Skeletal muscle satellite cell (primary cell): ENCODE measurements around the gene CACNA1D.

Experiments
- H3K27me3 ChIP-seq: 2 replicates; pipeline ENCODE4 v1.7.0; 2013; ENCODE audit warnings: low read length; ENCODE audit not compliant: control insufficient read depth, insufficient read depth
- H3K36me3 ChIP-seq: 2 replicates; pipeline ENCODE4 v1.7.0; 2013; ENCODE audit warnings: mild to moderate bottlenecking, control low read depth, low read length; ENCODE audit not compliant: insufficient read depth
- H3K4me1 ChIP-seq: 2 replicates; pipeline ENCODE4 v1.7.0; 2013; ENCODE audit warnings: low read length; ENCODE audit not compliant: control insufficient read depth, insufficient read depth
- H3K4me2 ChIP-seq: 2 replicates; pipeline ENCODE4 v1.7.0; 2013; ENCODE audit warnings: mild to moderate bottlenecking, low read length
- H3K4me3 ChIP-seq: 2 replicates; pipeline ENCODE4 v1.7.0; 2013; ENCODE audit warnings: low read length
- H3K9ac ChIP-seq: 2 replicates; pipeline ENCODE4 v1.7.0; 2013; ENCODE audit warnings: mild to moderate bottlenecking, low read depth, low read length, moderate library complexity
- H3K9me3 ChIP-seq: replicated peaks from 2 replicates; pipeline ENCODE4 v1.7.0; 2013; ENCODE audit warnings: mild to moderate bottlenecking, control low read depth, low read length

Gene CACNA1D

DNA sequence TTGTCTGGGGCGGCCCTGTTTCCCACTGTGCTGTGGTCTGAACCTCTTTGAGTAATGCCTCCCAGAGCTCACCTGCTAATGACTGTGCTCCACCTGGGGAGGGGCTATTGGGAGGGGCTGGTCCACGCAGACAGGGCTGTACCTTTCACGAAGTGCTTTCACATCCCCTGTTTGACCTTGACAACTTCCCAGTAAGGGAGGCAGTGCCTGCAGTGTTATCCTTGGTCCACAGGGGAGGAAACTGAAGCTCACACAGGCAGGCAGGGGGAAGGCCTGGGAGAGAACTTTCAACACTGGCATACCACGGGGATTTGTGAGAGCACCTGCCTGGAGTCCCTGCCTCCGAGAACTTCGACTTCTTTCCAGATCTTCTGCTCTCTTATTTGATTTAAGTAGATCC is 91.2 kb downstream of the CACNA1D start:
- H3K9me3 ChIP-seq = no peaks in the 10 kb centered on the region
- H3K36me3 ChIP-seq = no peaks in the 10 kb centered on the region
- H3K4me2 ChIP-seq = no peak overlapping the region
- H3K27me3 ChIP-seq = peaks cover 24% of the 10 kb centered on the region
- no peaks in the 10 kb centered on the region for H3K4me1 ChIP-seq
- no peak overlapping the region for H3K4me3 ChIP-seq
- H3K9ac ChIP-seq = no peak overlapping the region

DNA sequence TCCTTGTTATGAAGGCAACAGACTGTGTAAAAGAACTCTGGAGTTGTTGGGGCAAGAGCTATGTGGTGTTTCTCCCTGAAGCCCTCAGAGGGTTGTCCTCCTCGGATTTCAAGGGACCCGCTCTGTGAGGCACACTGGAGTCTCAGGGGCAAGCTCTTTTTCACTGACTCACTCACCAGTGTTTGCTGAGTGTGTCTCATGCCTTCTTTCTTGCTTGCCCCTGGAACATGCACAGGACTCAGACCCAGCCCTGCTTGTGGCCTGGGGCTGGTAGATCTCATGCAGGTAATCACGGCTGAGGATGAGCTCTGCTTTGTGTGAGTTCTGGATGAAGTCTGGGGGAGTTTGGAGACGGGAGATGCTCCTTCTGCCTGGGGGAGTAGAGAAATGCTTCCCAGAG is 93.7 kb downstream of the CACNA1D start:
- Histone ChIP-seq H3K4me2 (no peak overlapping the region), H3K4me1 (no peaks in the 10 kb centered on the region), H3K36me3 (no peaks in the 10 kb centered on the region), H3K4me3 (no peak overlapping the region), H3K9ac (no peak overlapping the region), H3K27me3 (peaks cover 19% of the 10 kb centered on the region), H3K9me3 (no peaks in the 10 kb centered on the region)

DNA sequence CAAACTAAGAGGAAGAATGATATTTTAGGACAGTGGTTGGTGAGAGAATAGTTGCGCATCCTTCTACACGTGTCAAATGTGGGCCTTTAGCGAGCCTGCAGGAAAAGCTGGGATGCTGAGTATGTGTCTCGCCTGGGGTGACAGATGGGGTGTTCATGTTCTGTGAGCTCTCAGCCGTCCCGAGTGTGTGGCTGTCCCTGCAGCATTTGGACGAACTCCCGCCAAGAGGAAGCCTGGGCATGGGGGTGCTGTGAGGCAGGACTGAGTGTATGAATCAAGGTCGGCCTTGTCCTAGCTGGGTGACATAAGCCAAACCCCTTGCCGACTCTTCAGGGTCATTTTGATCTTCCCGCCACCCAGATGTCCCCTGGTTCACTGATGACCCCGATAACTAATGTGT is 94.8 kb downstream of the CACNA1D start:
- Histone ChIP-seq H3K36me3 (no peaks in the 10 kb centered on the region), H3K4me1 (no peaks in the 10 kb centered on the region), H3K4me3 (no peak overlapping the region), H3K4me2 (no peak overlapping the region), H3K9ac (no peak overlapping the region), H3K27me3 (peaks cover 12% of the 10 kb centered on the region), H3K9me3 (no peaks in the 10 kb centered on the region)

DNA sequence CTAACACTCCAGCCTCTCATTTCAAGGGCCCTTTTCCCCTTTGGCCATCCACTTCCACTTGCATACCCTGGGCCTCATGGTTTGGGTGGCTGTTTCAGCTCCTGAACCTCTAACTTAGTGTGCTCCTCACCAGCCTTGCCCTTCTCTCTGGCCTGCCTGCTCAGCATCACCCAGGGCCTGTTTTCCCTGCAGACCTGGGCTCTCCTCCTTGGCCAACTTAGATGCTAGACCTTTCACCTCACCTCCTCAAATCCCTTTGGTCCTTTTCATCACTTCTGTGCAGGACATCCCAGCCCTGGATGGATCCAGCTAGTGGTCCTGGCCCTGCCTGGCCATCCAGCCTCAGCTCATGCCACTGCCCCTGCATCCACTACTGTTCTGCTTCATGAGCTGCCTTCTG is 95.4 kb downstream of the CACNA1D start:
- no peak overlapping the region for H3K9ac ChIP-seq
- H3K4me1 ChIP-seq = no peaks in the 10 kb centered on the region
- H3K27me3 ChIP-seq = peaks cover 8% of the 10 kb centered on the region
- H3K4me2 ChIP-seq = no peak overlapping the region
- no peaks in the 10 kb centered on the region for H3K36me3 ChIP-seq
- H3K4me3 ChIP-seq = no peak overlapping the region
- H3K9me3 ChIP-seq = no peaks in the 10 kb centered on the region

DNA sequence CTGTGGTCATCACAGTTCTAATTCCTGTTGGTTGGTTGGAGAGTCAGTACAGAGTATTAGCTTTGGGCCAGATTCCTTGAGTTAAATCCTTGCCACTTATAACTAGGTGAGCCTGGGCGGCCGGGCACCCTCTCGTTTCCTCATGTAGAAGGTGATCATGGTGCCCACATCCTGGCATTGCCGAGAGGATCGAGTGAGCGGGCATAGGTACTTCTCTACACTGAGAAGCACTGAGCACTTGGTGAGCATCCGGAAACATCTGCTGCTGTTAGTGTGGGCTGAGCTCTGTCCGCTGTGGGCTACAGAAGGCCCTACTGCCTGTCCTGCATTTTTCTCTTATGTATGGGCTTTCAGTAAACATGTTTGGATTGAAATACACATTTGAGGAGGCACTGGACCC is 96.2 kb downstream of the CACNA1D start:
- Histone ChIP-seq H3K4me2 (no peak overlapping the region), H3K9ac (no peak overlapping the region), H3K36me3 (no peaks in the 10 kb centered on the region), H3K9me3 (no peaks in the 10 kb centered on the region), H3K4me3 (no peak overlapping the region), H3K27me3 (peaks cover 8% of the 10 kb centered on the region), H3K4me1 (no peaks in the 10 kb centered on the region)

DNA sequence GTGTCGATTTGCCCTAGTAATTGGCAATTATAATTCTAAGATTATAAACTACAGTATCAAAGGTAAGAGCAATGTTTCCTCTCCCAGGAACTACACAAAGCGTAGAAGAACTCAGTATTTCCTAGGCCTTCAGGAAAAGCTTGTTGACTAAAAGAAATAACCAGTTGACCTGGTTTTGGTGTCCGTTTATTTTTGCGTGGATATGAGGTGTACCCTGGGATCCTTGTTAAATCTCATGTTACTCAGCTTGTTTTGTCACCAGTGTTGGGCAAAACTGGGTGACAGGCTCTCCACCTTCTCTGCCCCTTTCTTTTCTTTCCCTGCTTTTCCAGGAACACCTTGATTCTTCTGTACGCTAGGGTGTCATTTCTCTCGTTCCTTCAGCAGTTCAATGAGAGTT is 97.2 kb downstream of the CACNA1D start:
- Histone ChIP-seq H3K4me2 (no peak overlapping the region), H3K9me3 (no peaks in the 10 kb centered on the region), H3K4me1 (no peaks in the 10 kb centered on the region), H3K9ac (no peak overlapping the region), H3K36me3 (no peaks in the 10 kb centered on the region), H3K27me3 (peaks cover 8% of the 10 kb centered on the region), H3K4me3 (no peak overlapping the region)

DNA sequence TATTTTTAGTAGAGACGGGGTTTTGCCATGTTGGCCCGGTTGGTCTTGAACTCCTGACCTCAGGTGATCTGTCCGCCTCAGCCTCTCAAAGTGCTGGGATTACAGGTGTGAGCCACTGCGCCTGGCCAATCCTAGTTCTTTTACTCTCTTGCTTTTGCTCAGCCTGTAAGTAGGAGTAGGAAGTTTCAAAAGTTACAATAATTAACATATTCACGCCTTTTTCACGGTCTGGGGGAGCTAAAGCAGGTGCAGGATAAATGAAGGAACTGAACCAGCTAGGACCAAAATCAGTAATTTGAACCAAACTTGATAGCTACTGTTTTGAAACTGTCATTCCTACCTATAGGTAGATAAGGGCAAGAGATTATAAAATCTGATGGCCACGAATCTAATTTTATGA is 98.5 kb downstream of the CACNA1D start:
- no peak overlapping the region for H3K4me3 ChIP-seq
- no peaks in the 10 kb centered on the region for H3K36me3 ChIP-seq
- no peaks in the 10 kb centered on the region for H3K9me3 ChIP-seq
- H3K9ac ChIP-seq = no peak overlapping the region
- peaks cover 8% of the 10 kb centered on the region for H3K27me3 ChIP-seq
- no peak overlapping the region for H3K4me2 ChIP-seq
- H3K4me1 ChIP-seq = no peaks in the 10 kb centered on the region

DNA sequence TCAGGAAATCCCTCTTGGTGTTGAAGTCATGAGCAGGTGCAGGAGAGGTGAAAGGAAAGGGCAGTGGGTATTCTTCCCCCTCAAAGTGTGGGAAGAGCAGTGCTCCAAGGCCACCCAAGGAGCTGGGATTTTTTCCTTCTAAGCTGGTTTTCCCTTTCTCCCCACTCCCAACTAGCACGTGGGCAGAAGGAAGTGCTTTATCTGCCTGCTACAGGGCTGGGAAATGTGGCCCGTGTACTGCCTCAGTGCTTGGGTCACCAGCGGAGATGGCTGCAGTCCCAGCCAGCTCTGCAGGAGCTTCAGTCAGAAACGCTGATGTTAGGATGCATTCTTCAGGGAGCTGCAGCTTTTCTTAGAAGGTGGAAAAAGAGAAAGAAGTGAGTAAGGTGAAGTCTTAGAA is 99.2 kb downstream of the CACNA1D start:
- Histone ChIP-seq H3K4me1 (no peaks in the 10 kb centered on the region), H3K4me2 (no peak overlapping the region), H3K9me3 (no peaks in the 10 kb centered on the region), H3K4me3 (no peak overlapping the region), H3K27me3 (peaks cover 5% of the 10 kb centered on the region), H3K36me3 (no peaks in the 10 kb centered on the region), H3K9ac (no peak overlapping the region)

DNA sequence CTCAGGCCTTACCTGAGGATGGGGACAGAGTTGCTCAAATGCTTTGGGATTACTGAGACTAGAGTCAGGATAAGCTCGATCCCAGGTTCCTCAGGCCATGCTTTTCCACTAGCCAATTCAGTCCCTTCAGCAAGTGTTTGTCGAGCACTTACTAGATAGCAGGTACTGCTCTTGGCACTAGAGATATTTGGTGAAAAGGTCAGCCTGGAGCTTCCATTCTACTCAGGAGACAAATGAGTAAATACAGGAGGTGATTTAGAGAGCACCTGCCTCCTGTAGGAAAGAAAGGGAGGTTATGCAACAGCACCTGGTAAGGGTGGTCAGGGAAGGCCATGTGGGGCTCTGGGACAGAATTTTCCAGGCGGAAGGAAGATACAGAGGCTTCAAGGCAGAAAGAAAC is 99.9 kb downstream of the CACNA1D start:
- H3K4me2 ChIP-seq = no peak overlapping the region
- no peaks in the 10 kb centered on the region for H3K36me3 ChIP-seq
- H3K9me3 ChIP-seq = no peaks in the 10 kb centered on the region
- H3K4me1 ChIP-seq = no peaks in the 10 kb centered on the region
- H3K9ac ChIP-seq = no peak overlapping the region
- H3K4me3 ChIP-seq = no peak overlapping the region
- H3K27me3 ChIP-seq = peaks cover 5% of the 10 kb centered on the region

DNA sequence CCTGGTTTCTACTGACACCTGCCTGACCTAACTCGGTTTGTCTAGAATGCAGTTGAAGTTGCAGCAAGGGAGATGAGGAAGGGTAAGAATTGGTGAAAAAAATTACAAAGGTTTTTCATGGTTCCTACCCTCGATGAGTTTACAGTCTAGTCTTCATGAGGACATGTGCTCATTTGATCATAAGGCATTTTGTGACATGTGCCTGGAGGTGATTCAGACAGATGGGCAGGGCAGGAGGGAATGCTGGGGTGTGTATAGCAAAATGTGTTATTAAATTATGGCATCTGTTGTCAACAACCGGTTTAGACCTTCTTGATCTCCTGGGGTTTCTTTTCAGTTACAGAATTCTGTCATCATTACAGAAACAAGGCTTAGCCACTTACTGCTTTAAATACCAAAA is 101.2 kb downstream of the CACNA1D start:
- Histone ChIP-seq H3K36me3 (no peaks in the 10 kb centered on the region), H3K4me3 (no peak overlapping the region), H3K27me3 (no peaks in the 10 kb centered on the region), H3K4me2 (no peak overlapping the region), H3K9me3 (no peaks in the 10 kb centered on the region), H3K9ac (no peak overlapping the region), H3K4me1 (no peaks in the 10 kb centered on the region)

DNA sequence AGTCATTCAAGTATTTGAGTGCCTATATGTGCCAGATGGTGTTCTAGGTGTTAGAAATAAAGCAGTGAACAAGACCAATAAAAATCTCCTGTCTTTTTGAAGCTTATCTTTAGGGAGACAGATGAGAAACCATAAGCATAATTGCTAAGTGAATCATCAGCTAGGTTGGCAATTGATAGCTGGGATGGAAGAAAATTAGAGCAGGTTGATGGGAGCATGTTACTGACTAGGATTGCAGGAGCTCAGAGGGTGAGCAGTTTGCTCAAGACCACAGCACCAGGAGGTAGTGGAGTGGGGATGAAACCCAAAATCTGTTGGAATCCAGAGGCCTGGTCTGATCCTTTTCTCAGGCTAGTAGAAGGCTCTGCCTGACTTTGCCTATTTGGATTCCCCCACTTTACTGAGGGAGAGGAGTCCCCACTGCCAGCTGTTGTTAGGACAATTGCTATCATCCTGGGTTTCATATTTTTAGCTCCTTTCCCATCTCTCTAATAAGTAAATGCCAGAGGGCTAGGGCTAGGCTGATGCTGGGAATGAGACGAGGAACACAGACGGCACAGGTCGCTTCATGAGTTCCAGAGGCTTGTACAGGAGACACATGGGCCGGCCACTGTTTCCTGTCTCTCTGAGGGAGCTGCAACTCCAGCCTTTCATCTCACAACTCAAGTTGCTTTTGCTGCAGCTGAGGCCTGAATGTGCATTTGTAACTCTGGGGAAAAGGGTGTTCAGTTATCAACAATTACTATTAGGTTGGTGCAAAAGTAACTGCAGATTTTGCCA is 102.9 kb downstream of the CACNA1D start:
- Histone ChIP-seq H3K4me3 (no peak overlapping the region), H3K4me2 (no peak overlapping the region), H3K9me3 (no peaks in the 10 kb centered on the region), H3K9ac (no peak overlapping the region), H3K27me3 (peaks cover 3% of the 10 kb centered on the region), H3K36me3 (no peaks in the 10 kb centered on the region), H3K4me1 (no peaks in the 10 kb centered on the region)

DNA sequence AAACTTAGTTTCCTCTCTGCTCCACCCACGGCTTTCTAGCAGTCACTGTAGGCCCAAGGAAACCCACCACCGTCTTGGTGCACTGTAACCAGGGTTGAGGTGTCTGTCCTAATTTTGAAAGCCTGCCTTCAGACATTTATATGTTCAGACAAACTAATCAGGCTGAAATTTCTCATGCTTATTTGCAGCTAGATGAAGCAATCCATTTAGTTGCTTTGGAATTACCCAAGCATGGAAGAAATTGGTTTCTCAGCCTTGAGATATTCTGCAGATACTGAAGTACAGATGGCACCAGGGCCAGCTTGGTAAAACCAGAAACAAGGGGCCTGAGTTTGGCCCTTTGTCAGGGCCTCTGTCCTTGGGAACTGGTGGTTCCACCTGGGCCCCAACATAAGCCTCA is 105.4 kb downstream of the CACNA1D start:
- no peak overlapping the region for H3K4me2 ChIP-seq
- no peak overlapping the region for H3K4me3 ChIP-seq
- no peaks in the 10 kb centered on the region for H3K9me3 ChIP-seq
- no peaks in the 10 kb centered on the region for H3K4me1 ChIP-seq
- H3K9ac ChIP-seq = no peak overlapping the region
- no peaks in the 10 kb centered on the region for H3K36me3 ChIP-seq
- H3K27me3 ChIP-seq = peaks cover 6% of the 10 kb centered on the region
